Activated CD8-positive, alpha-beta memory T cell treated with anti-CD3 and anti-CD28 coated beads, Interleukin-2, amount 10 ng/mL, durations not matched to agents 7 days and 5 days (primary cell): ENCODE data around the gene MED6. TPM values are rescaled to one million over a fixed set of nuclear protein-coding genes. Genes with fewer than 3 reads are reported as not detected.

Source experiments
- ATAC-seq: fragments of 150-1000 bp; cut with Tn5 transposase; one replicate; pipeline ENCODE4 v1.10.0; 2021; ENCODE audit warnings: moderate library complexity
- CTCF ChIA-PET: fragments of 350-600 bp; sonication (Branson Sonifier 250); formaldehyde crosslinking; loops from one replicate; lab custom pipeline; 2021; ENCODE audit warnings: antibody characterized with exemption; lab: Charles Lee
- DNase-seq: peaks from one replicate; pipeline ENCODE4 v3.0.0-alpha.2; 2020
- H3K27ac Mint-ChIP-seq: one replicate; pipeline ENCODE4 v1.8.0; 2021; ENCODE audit warnings: mild to moderate bottlenecking, mixed read lengths
- H3K27me3 Mint-ChIP-seq: one replicate; pipeline ENCODE4 v1.8.0; 2021; ENCODE audit warnings: mixed read lengths
- H3K36me3 Mint-ChIP-seq: one replicate; pipeline ENCODE4 v1.8.0; 2021; ENCODE audit warnings: mild to moderate bottlenecking, mixed read lengths
- H3K4me1 Mint-ChIP-seq: one replicate; pipeline ENCODE4 v1.8.0; 2021; ENCODE audit warnings: mixed read lengths
- H3K4me3 Mint-ChIP-seq: one replicate; pipeline ENCODE4 v1.8.0; 2021; ENCODE audit warnings: mild to moderate bottlenecking, moderate library complexity, mixed read lengths
- H3K9me3 Mint-ChIP-seq: one replicate; pipeline ENCODE4 v1.8.0; 2022; ENCODE audit warnings: low read depth, mixed read lengths
- total RNA-seq, 2 experiments: library from RNA; stranded (reverse); gene quantifications; one replicate each; pipeline ENCODE4 v1.2.3, GENCODE V29; 2021

Gene MED6
- total RNA-seq, 2 experiments from 2014 or later, result 42.7 to 51.8 TPM

DNA sequence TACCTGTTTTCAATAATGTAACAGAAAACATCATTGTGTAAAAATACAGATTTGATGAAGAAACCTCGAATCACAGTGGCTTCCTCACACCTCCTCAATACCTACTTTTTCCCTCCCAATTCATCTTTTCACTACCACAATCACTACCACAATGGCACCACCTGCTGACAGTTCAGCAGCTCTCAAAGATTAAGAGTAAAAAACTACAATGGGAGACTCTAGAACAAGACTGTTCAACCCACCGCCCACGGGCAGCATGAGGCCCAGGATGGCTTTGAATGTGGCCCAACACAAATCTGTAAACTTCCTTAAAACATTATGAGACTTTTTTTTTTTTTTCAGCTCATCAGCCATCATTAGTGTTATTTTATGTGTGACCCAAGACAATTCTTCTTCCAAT, 15.2 kb downstream of the MED6 start:
- ATAC-seq, result no peak
- DNase-seq, result no peak
- CTCF ChIA-PET, result interaction anchor here (0.9 to 1.6 kb wide), 4 partner anchors 9 to 771 kb away, joined by 3 to 4 read pairs (median 3); no protein-coding TSS in a partner anchor
- Mint-ChIP-seq H3K9me3 (no peaks in the 10 kb centered on the region), H3K4me3 (no peak overlapping the region), H3K27ac (no peak overlapping the region), H3K36me3 (peaks cover 51% of the 10 kb centered on the region), H3K4me1 (no peaks in the 10 kb centered on the region), H3K27me3 (no peaks in the 10 kb centered on the region)

GRCh38 chr14:70576891-70577290, 23.6 kb downstream of the MED6 start:
- no peak for DNase-seq
- H3K27ac Mint-ChIP-seq, result no peak overlapping the region
- CTCF ChIA-PET, result no interaction called here
- H3K4me3 Mint-ChIP-seq, result no peak overlapping the region
- peaks cover 41% of the 10 kb centered on the region for H3K36me3 Mint-ChIP-seq
- no peak for ATAC-seq
- no peaks in the 10 kb centered on the region for H3K4me1 Mint-ChIP-seq
- H3K9me3 Mint-ChIP-seq, result no peaks in the 10 kb centered on the region
- H3K27me3 Mint-ChIP-seq, result no peaks in the 10 kb centered on the region

- CTCF ChIA-PET, result no interaction called here
- no peak overlapping the region for H3K4me3 Mint-ChIP-seq
- no peaks in the 10 kb centered on the region for H3K9me3 Mint-ChIP-seq
- peaks cover 42% of the 10 kb centered on the region for H3K36me3 Mint-ChIP-seq
- H3K4me1 Mint-ChIP-seq, result no peaks in the 10 kb centered on the region
- ATAC-seq, result no peak
- DNase-seq, result no peak
- H3K27ac Mint-ChIP-seq, result no peak overlapping the region
- no peaks in the 10 kb centered on the region for H3K27me3 Mint-ChIP-seq
These were observed 27.4 kb downstream of the MED6 start for GRCh38 chr14:70573050-70573449.

DNA sequence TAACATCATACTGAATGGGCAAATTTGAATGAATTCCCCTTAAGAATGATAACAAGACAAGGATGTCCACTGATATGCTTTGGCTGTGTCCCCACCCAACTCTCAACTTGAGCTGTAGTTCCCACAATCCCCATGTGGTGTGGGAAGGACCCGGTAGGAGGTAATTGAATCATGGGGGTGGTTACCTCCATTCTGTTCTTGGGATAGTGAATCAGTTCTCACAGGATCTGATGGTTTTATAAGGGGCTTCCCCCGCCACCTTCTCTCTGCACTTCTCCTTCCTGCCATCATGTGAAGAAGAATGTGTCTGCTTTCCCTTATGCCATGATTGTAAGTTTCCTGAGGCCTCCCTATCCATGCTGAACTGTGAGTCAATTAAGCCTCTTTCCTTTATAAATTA, 29.3 kb downstream of the MED6 start:
- Mint-ChIP-seq H3K4me3 (no peak overlapping the region), H3K27me3 (no peaks in the 10 kb centered on the region), H3K4me1 (peaks cover 2% of the 10 kb centered on the region), H3K9me3 (peaks cover 2% of the 10 kb centered on the region), H3K36me3 (peaks cover 49% of the 10 kb centered on the region), H3K27ac (no peak overlapping the region)
- ATAC-seq (no peak), DNase-seq (no peak)
- CTCF ChIA-PET, result interaction anchor here (0.8 kb wide), 1 partner anchor 247 kb away, joined by 3 read pairs; no protein-coding TSS in a partner anchor

- peak; percentile 59 for DNase-seq
- Mint-ChIP-seq H3K27me3 (no peaks in the 10 kb centered on the region), H3K4me3 (no peak overlapping the region), H3K9me3 (peaks cover 15% of the 10 kb centered on the region), H3K36me3 (peaks cover 62% of the 10 kb centered on the region), H3K4me1 (peaks cover 2% of the 10 kb centered on the region), H3K27ac (no peak overlapping the region)
- CTCF ChIA-PET, result interaction anchor here (0.8 to 2.5 kb wide), 6 partner anchors 53 to 689 kb away, joined by 3 to 10 read pairs (median 4); no protein-coding TSS in a partner anchor
- peak; percentile 76 for ATAC-seq
These were observed 32.7 kb downstream of the MED6 start for GRCh38 chr14:70567791-70568190.

DNA sequence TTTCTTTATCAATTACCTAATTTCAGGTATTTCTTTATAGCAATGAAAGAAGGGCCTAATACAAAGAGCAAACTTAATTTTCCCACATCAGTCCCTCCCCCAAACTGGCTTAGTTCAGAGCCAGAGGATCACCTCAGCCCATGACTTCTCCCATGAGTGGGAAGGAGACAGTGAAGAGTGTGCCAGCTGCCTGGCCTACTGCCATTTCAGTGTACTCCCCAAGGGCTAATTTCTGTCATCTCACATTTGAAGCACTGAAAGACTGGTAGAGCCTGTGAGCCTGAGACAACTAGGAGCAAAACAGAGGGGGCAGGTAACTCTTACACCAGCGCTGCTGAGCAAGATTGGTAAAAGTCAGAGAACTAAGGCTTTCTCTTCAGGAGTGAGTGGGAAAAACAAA, 36.6 kb downstream of the MED6 start:
- no peaks in the 10 kb centered on the region for H3K27me3 Mint-ChIP-seq
- no peak for ATAC-seq
- no peak overlapping the region for H3K27ac Mint-ChIP-seq
- H3K36me3 Mint-ChIP-seq, result peaks cover 68% of the 10 kb centered on the region
- DNase-seq, result no peak
- H3K4me1 Mint-ChIP-seq, result peaks cover 2% of the 10 kb centered on the region
- CTCF ChIA-PET, result no interaction called here
- H3K9me3 Mint-ChIP-seq, result peaks cover 27% of the 10 kb centered on the region
- no peak overlapping the region for H3K4me3 Mint-ChIP-seq

GRCh38 chr14:70563417-70563816, 37.0 kb downstream of the MED6 start:
- CTCF ChIA-PET, result no interaction called here
- H3K27ac Mint-ChIP-seq, result no peak overlapping the region
- no peak for ATAC-seq

GRCh38 chr14:70558356-70558755, 42.1 kb downstream of the MED6 start:
- H3K27me3 Mint-ChIP-seq, result no peaks in the 10 kb centered on the region
- CTCF ChIA-PET, result no interaction called here
- H3K4me1 Mint-ChIP-seq, result peaks cover 3% of the 10 kb centered on the region
- DNase-seq, result no peak
- ATAC-seq, result no peak
- peaks cover 42% of the 10 kb centered on the region for H3K36me3 Mint-ChIP-seq
- H3K27ac Mint-ChIP-seq, result no peak overlapping the region
- H3K9me3 Mint-ChIP-seq, result peaks cover 16% of the 10 kb centered on the region
- H3K4me3 Mint-ChIP-seq, result no peak overlapping the region

More at GRCh38 chr14:70563417-70563816, 37.0 kb downstream of the MED6 start:
- no peak for DNase-seq
- Mint-ChIP-seq H3K9me3 (peaks cover 27% of the 10 kb centered on the region), H3K36me3 (peaks cover 71% of the 10 kb centered on the region), H3K27me3 (no peaks in the 10 kb centered on the region), H3K4me1 (peaks cover 2% of the 10 kb centered on the region), H3K4me3 (no peak overlapping the region)

DNA sequence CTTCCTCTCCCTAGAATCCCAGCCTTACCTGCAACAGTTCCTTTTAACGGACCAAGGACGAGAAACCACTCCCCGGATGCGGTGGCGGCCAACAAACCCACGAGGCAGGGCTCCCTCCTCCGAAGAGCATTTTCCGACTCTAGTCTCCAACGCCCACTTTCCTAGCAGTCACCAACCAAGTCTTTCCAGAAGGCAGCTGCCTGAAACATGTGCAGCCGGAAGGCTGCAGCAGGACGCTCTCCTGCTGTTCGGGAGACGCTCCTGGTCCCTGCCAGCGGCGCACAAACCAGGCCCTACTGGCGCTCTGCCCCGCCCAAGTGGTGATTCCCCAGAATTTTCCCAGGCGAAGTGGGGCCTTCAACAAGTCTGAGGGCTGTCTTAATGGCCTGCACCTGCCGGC, 44.6 kb downstream of the MED6 start:
- DNase-seq, result no peak
- H3K27ac Mint-ChIP-seq, result peak overlapping the region; percentile 27
- H3K36me3 Mint-ChIP-seq, result peaks cover 18% of the 10 kb centered on the region

DNA sequence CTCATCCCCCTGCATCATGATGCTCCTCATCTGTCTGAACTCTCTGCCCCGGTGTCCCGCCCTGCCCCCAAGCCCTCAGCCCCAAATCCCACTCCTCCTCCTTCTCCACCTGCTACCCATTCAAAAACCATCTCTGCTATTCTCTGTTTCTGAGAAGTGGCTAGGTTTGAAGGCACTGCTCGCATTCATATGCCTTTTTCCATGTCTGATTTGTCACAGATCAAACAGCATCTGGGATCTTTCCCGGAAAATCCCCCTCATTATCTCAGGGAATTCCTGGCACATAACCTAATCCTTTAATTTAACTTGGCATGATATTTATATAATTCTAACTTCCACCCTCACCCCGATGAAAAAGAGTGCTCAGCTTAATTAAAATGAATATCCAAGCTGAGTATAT, 62.4 kb downstream of the MED6 start:
- Mint-ChIP-seq H3K4me3 (no peak overlapping the region), H3K4me1 (peaks cover 21% of the 10 kb centered on the region), H3K27me3 (no peaks in the 10 kb centered on the region), H3K36me3 (peaks cover 26% of the 10 kb centered on the region), H3K27ac (no peak overlapping the region), H3K9me3 (peaks cover under 1% of the 10 kb centered on the region)
- CTCF ChIA-PET, result no interaction called here
- DNase-seq (no peak), ATAC-seq (no peak)

More for the DNA sequence above, 44.6 kb downstream of the MED6 start:
- no peak for ATAC-seq
- Mint-ChIP-seq H3K9me3 (peaks cover 6% of the 10 kb centered on the region), H3K27me3 (no peaks in the 10 kb centered on the region), H3K4me1 (peaks cover 3% of the 10 kb centered on the region), H3K4me3 (no peak overlapping the region)
- CTCF ChIA-PET, result no interaction called here

- H3K9me3 Mint-ChIP-seq, result peaks cover 6% of the 10 kb centered on the region
- H3K36me3 Mint-ChIP-seq, result peaks cover 29% of the 10 kb centered on the region
- no peak overlapping the region for H3K4me3 Mint-ChIP-seq
- H3K27me3 Mint-ChIP-seq, result no peaks in the 10 kb centered on the region
- DNase-seq (no peak), ATAC-seq (no peak)
- CTCF ChIA-PET, result no interaction called here
- peaks cover 21% of the 10 kb centered on the region for H3K4me1 Mint-ChIP-seq
- no peak overlapping the region for H3K27ac Mint-ChIP-seq
These were observed 63.6 kb downstream of the MED6 start for GRCh38 chr14:70536830-70537229.

- Mint-ChIP-seq H3K27me3 (no peaks in the 10 kb centered on the region), H3K9me3 (peaks cover 6% of the 10 kb centered on the region), H3K36me3 (peaks cover 33% of the 10 kb centered on the region), H3K4me3 (no peak within 1 kb of the TSS), H3K4me1 (peaks cover 18% of the 10 kb centered on the region), H3K27ac (no peak within 1 kb of the TSS)
- ATAC-seq (no peak), DNase-seq (no peak)
- CTCF ChIA-PET, result interaction anchor here (1.2 kb wide), 1 partner anchor 20 kb away, joined by 4 read pairs; no protein-coding TSS in a partner anchor
These were observed 65.6 kb downstream of the MED6 start, which contains the start of gene ADAM20 for GRCh38 chr14:70534904-70535303. ADAM20 (minus strand) TSS chr14:70535004; CDS start chr14:70524757, 10,247 bp downstream.
